Activated T-cell treated with anti-CD3 and anti-CD28 coated beads, Interleukin-2, amount 50 U/mL, for 48 hours (primary cell): ENCODE measurements around the gene MEG3.
A peak's percentile ranks its signal among the peaks of the same experiment; 100 is the strongest.

Source experiments
- DNase-seq, 2 experiments: peaks; one replicate each; pipeline ENCODE4 v3.0.0-alpha.2; 2020

The MEG3 gene

DNA sequence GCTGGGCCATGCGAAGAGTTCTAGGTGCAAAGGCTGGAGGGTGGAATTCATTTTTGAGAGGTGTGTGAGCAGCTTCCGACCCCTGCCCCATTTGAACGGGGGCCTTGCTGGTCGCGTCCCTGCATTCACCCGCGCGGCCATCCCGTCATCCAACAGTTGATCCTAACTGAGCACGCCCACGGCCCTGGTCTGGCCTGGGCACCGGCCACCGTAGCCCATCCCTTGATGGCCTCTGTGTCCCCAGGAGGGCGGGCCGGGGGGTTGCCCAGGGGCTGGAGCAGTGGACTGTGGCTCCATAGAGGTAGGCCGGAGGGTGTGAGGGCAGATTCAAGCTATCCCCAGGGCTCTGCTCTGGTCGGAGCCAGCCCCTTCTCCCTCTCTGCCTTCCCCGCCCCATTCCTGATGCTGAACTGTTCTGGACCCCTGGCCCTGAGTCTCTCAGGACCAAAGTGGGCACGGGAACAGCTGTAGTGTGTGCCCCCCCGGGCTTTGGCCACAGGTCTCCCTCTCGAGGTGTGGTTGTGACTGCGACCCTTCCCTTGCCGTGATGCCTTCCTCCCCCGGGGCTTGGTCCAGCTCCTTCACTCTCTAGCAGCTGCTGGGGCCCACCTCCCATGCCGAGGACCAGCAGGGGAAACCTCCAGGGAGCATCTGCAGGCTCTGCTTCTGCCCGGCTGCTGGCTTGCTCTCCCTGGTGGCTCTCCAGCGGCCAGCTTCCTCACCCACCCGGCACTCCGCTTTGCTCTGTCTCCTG, 9.1 kb downstream of the MEG3 start:
- DNase-seq: no peak

DNA sequence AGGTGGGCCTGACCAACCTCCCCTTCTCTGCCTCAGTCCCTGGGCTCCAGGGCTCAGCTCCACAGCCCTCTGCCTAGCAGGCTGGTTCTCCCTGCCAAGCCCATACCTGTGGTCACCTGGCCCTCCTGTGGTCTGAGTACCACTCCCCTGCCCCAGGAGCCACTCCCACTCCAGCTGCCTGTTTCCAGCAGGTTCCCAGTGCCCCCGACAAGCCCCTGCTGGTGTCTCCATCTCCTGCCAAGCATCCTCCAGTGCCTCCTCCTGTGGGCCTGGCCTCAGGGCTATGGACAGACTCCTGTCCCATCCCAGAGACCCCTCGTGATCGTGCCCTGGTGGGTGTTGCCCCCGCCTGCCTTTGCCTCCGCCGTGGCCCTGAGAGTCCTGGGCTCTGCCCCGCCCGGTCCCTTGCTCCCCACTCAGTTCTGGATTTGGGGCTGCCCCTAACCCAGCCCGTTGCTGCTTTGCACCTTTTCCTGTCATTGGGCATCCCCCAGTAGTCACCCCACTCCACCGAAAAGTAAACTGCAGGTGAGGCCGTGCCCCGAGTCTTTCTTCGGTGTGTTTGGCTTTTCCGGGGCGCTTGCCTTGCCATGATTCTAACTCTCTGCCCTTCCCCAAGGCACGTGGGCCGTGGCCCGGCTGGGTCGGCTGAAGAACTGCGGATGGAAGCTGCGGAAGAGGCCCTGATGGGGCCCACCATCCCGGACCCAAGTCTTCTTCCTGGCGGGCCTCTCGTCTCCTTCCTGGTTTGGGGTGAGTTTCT, 9.8 kb downstream of the MEG3 start:
- DNase-seq: no peak

- no peak for DNase-seq
Observed at GRCh38 chr14:100836311-100836805, 10.4 kb downstream of the MEG3 start.

DNA sequence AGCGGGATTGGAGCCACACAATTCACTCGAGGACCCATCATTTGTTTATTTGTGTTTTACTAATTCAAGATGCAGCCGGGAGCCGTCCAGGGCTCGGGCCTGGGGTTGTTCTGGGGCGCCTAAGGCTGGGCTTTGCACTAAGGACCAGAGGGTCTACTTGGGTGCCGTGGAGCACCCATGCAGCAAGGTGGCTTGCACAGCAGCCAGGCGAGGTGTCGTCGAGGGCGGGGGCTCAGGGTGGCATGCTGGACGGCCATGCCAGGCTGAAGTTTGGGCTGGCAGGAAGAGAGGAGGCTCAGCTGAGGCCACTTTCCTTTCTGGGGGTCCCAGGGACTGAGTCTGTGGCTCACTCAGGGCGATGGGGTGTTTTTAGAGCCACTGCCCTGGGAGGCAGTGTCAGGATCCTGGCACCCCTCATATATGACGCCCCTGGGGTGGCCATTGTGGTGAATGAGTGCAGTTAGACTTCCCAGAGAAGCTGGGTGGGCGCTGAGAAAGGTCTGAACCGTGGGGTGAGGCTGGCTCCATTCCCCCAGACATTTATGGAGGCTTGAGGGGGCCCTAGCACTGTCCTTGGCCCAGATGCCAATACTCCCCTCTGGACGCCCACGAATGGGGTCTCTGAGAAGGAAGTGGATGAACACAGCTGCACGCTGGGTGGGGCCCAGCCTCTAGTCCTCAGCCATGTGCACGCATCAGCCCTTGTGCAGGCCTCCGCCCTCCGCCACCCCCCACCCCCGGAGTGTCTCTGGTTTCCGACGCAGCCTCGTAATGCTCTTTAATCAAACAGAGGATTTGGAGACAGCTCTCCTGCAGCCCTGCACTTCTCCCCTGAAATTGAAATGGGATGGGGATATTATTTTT, 11.3 kb downstream of the MEG3 start:
- DNase-seq: no peak

DNA sequence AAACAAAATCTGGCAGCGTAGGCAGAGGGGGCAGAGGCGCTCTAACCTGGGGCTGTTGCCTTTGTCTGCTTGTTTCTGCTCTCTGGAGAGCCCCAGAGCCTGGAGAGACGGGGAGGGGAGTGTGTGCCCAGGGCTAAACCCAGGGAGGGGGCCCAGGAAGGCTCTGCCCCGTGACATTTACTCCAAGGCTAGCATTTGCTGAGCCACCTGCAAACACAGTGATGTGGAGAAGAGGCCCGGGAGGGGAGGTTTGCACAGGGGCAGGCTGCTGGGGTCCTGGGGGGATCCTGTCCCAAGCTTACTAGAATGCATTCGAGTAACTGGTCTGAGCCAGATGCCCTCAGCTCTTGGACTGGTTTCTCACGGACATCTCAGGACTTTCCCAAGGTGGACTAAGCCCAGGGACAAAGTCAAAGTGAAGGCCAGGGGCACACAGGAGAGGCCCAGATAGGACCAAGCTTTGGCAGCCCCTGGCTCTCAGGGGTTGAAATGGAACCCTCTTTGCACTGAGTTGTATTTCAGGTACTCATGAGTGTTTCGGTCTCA, 12.0 kb downstream of the MEG3 start:
- DNase-seq: no peak

DNA sequence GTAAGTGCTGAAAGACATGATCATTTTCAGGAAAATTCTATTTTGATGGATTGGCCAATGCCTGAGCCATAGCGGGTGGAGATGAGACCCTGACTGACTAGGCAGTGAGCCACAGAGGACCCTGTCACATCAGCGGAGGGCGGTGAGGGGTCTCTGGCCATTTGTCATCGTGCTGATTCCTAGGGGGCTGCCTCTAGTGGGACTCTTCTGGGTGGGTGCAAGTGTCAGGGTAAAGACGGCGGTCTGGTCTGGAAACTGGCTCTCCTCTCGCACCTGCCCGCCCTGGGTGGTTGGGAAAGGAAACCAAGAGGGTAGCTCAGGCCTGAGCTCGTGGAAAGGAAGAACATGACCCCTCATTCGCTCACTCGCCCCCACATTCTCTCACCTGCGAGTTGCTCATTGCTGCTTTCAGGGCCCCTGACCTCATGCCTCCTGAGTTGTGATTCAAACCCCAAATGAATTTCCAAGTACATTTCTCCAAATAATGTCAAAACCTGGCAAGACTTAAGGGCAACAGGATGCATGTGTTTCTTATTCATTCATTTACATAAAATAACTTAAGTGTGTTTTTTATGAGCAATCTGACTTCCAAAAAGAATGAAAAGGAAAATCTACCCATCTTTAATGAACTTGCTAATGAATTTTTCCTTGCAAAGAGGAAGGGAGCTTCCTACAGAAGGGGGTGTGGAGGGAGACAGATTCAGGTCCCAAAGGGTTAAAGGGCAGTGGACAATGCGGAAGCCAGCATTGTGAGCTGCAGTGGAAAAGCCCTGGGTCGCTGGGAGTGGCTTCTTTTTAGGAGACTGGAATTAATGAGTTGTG, 12.8 kb downstream of the MEG3 start:
- no peak for DNase-seq

GRCh38 chr14:100839315-100839585, 13.3 kb downstream of the MEG3 start:
- DNase-seq: no peak

DNA sequence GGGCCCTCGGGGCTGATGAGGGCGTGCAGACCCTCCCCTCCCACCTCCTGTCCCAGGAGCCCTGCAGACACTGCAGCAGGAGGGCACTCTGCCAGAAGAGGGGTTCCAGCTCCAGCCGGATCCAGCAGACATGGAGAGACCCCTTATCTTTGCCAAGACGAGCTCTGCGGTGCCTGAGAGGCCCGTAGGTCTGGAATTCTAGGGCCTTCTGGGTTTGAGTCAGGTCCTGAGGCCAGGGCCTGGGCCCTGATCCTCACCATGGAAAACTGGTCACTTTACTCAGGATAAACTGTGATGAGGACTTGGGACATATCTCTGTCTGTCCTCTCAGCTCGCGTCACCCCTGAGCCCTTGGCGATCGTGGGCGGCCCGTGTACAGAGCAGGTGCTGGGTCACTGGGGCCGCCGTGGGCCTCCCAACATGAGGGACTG, 13.8 kb downstream of the MEG3 start:
- no peak for DNase-seq

DNA sequence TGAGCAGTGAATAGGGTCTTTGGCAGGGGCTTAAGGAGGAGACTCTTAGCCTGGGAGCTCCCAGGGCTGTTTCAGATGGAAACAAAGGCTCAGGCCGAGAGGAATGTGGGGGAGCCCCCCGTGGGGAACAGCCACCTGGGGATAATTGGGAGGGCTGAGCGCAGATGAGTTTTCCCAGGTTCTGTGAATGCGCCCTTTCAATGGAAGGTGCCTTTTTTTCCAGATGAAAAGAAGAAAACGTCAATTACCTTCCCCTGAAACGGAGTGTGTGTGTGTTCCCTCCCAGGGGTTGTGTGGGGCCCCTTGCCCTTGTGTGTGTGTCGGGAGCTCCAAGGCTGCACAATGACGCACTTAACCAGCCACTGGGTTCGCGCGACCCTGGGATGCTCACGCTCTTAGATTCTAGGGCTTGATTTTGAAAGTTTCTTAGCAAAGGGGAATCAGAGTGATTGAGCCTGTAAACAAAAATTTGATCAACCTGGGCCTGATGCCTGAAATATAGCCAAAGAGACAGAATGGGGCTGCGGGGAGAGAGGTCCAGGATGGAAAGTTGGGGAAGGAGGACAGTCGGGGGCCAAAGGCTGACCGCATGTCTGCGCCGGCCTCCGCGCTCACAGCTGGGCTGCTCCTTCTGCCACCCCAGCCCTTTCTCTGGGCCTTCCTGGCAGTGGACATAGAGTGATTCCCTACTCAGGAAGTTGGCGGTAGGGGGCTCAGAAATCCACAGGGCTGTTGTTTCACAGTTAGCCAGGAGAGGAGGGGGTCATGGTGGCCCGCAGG, 14.6 kb downstream of the MEG3 start:
- DNase-seq: no peak

GRCh38 chr14:100841066-100841760, 15.3 kb downstream of the MEG3 start:
- no peak for DNase-seq

DNA sequence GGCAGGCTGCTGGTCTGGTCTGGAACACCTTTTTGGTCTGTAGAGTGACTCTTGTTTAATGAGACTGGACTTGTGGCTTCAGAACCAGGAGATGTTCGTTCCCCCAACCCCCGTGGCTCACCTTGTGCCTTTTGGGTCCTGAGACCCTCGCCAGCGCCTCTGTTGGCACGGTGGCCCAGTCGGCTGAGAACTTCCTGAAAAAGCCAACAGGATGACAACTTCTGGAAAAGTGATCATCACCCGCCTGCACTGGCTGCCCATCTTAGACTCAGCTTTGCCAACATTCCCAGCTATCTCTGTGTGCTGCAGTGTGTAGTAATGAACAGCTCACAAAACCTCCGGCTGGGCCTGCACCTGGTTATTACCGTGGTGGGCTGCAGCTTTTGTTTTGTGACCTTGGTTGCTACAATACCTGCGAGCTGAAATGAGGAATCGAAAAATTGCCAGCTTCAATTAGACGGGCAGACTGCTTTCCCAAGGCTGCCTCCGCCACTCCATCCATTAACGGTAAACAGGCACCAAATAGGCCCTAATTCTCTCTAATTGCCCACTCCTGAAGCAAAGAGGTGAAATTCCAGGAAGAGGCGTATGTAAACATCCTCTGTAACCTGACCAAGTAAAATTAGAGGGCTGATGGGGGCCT, 16.0 kb downstream of the MEG3 start:
- DNase-seq: no peak

GRCh38 chr14:100842799-100843198, 16.9 kb downstream of the MEG3 start:
- no peak for DNase-seq

DNA sequence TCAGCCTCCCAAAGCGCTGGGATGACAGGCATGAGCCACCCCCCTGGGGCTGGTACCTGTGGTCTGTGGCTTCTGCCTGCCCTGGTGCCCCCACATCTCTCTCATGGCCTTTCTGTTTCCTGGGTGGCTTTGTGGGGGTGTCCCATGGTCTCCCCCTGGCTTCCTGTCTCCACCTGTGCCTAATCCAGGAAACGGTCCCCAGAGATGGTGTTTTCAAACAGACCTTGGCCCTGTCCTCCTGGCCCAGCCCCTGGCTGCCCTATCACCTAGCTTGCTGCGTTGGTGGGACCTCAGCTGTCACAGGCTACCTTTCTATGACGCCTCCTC, 18.1 kb downstream of the MEG3 start:
- DNase-seq: no peak

DNA sequence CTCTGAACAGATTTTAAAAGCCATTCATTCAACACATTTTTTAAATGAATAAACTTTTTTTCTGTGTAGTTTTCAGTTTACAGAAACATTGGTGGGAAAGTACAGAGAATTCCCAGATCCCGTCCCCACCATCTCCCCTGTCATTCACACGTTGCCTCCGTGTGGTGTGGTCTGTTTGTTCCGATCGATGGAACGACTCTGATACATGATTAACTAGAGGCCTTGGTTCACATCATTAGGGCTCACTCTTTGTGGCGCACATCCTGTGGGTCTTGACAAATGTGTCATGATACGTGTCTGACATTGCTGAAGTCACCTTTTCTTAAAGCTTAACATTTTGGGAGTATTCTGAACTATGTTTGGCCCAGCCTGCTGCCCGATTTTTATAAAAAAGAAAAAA, 18.5 kb downstream of the MEG3 start:
- no peak for DNase-seq

DNA sequence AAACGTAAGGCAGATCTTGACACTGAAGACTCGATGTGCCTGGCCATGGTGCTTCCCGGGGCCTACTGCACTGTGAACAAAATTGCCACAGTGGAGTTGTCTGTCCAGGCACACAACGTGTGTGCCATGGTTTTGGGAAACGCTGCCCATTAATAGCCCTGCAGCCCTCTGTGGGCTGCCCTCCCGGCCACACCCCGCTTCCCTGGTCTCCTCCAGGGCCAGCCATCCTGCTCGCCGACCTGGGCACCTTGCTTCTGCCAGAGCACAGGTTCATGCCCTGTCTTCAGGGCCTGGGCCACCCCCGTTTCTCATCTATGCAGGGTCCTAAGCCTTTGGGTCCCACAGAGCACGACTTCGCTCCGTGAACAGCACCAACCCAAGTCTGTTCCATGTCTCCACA, 18.9 kb downstream of the MEG3 start:
- no peak for DNase-seq

DNA sequence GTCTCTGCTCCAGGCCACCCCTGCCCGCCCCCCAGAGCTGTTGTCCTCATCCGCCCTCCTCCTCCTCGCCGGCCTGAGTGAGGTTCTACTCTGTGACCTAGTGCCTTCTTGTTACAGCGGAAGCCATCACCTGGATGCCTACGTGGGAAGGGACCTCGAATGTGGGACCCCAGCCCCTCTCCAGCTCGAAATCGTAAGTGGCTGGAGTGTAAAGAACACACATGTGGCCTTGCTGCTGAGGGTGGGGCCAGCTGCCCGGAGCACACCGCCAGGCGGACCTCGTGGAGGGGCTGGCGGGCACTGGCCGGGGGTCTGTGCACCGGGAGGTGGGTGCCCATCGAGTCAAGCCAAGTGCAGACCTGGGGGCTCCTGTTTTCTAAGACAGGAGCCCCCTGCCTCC, 19.4 kb downstream of the MEG3 start:
- DNase-seq: no peak

DNA sequence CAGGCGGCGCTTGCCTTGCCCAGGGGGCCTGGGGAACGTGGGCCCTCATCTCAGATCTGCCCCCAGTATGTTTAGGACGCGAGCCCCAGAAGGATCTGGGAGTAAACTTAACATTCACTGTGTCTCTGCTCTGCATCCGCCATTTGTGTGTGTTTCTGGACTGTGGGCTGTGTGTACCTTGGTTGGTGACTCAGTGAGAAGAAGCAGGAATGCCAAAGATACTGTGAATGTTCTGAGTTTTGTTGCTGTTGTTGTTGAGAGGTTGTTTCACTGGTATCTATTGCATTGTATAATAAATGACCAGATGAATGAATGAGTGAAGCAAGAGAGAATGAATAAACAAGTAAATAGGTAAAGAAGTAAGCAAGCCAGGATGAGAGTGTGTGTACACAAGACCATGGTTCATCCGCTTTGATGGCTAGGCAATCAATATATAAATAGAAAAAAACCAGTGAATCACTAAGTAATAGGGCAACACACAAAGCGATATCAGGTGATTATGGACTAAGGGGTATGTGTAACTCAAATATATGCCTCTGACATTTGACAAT, 20.5 kb downstream of the MEG3 start:
- no peak for DNase-seq

- no peak for DNase-seq
Observed at GRCh38 chr14:100849115-100849781, 23.3 kb downstream of the MEG3 start.

GRCh38 chr14:100850841-100851585, 25.1 kb downstream of the MEG3 start:
- peak; percentile 89 to 90 for DNase-seq
